GM21723 (cell line): ENCODE measurements around the gene APCS.
A peak's percentile ranks its signal among the peaks of the same experiment; 100 is the strongest.

Source experiments
- ATAC-seq: cut with Tn5 transposase; IDR thresholded peaks from one replicate; pipeline ENCODE4 v1.9.1; 2021; ENCODE audit warnings: mild to moderate bottlenecking, moderate library complexity; ENCODE audit not compliant: unreplicated experiment

APCS gene

GRCh38 chr1:159587461-159587951 lies at the start of gene APCS:
TSS of gene APCS (plus strand) at chr1:159587826. CDS start at chr1:159587922, 96 bp downstream.
- ATAC-seq, result no peak

- no peak for ATAC-seq
Observed at GRCh38 chr1:159548126-159548525, 39.5 kb upstream of the APCS start.

GRCh38 chr1:159554261-159554660 lies 33.4 kb upstream of the APCS start:
- no peak for ATAC-seq

- ATAC-seq, result no peak
Observed at GRCh38 chr1:159554696-159555095, 32.9 kb upstream of the APCS start.

- no peak for ATAC-seq
Observed at GRCh38 chr1:159556931-159557369, 30.7 kb upstream of the APCS start.

- no peak for ATAC-seq
Observed at GRCh38 chr1:159560599-159560998, 27.0 kb upstream of the APCS start.

GRCh38 chr1:159561497-159561896 lies 26.1 kb upstream of the APCS start:
- no peak for ATAC-seq

GRCh38 chr1:159562680-159563079 lies 24.9 kb upstream of the APCS start:
- ATAC-seq, result no peak

GRCh38 chr1:159577446-159577845 lies 10.2 kb upstream of the APCS start:
- ATAC-seq, result no peak

- peak; percentile 60 for ATAC-seq
Observed at GRCh38 chr1:159580340-159580739, 7.3 kb upstream of the APCS start.

- ATAC-seq, result no peak
Observed at GRCh38 chr1:159581422-159581821, 6.2 kb upstream of the APCS start.

GRCh38 chr1:159584536-159584935 lies 3.1 kb upstream of the APCS start:
- no peak for ATAC-seq

GRCh38 chr1:159591981-159592380 lies 4.4 kb downstream of the APCS start:
- ATAC-seq, result no peak

GRCh38 chr1:159594625-159595405 lies 7.2 kb downstream of the APCS start:
- ATAC-seq, result no peak

- ATAC-seq, result no peak
Observed at GRCh38 chr1:159598196-159598595, 10.6 kb downstream of the APCS start.

GRCh38 chr1:159600894-159601293 lies 13.3 kb downstream of the APCS start:
- ATAC-seq, result no peak

- no peak for ATAC-seq
Observed at GRCh38 chr1:159602501-159602999, 14.9 kb downstream of the APCS start.

GRCh38 chr1:159612211-159612885 lies 24.7 kb downstream of the APCS start:
- no peak for ATAC-seq

- ATAC-seq, result no peak
Observed at GRCh38 chr1:159632922-159633321, 45.3 kb downstream of the APCS start.
